Measurements from ENCODE around the gene SLCO3A1. TPM values are rescaled to one million over a fixed set of nuclear protein-coding genes. Genes with fewer than 3 reads are reported as not detected.
A peak's percentile ranks its signal among the peaks of the same experiment; 100 is the strongest.

The SLCO3A1 gene
- total RNA-seq (2021) (6.8 to 9.8 TPM (median 9.1 TPM) in 3 replicates), Bru-seq, nascent RNA (percentile 50 among the genes with signal in this experiment)
- long read RNA-seq, experiment 1, full-length matches to known transcripts, result 35 of 45 reads
- long read RNA-seq, experiment 1, partial matches to known transcripts, result 3 of 45 reads
- long read RNA-seq, experiment 1, other reads (novel, unspliced or antisense), result 7 of 45 reads
- long read RNA-seq, experiment 2, full-length matches to known transcripts, result 5 of 7 reads
- long read RNA-seq, experiment 2, partial matches to known transcripts, result 0 of 7 reads
- long read RNA-seq, experiment 2, other reads (novel, unspliced or antisense), result 2 of 7 reads
- long read RNA-seq, experiment 3, result 0 reads

- Mint-ChIP-seq H3K27ac (no peak within 1 kb of the TSS), H3K36me3 (no peaks in the 10 kb centered on the region), H3K27me3 (ENCODE audit: low read depth) (peaks cover 24% of the 10 kb centered on the region), H3K9me3 (peaks cover 3% of the 10 kb centered on the region), H3K4me1 (peaks cover 40% of the 10 kb centered on the region), H3K4me3 (peak within 1 kb of the TSS; percentile 71)
- ChIA-PET CTCF (interaction anchor here (0.6 to 5.4 kb wide), 23 partner anchors 8 to 551 kb away, joined by 3 to 52 read pairs (median 4); no protein-coding TSS in a partner anchor), POLR2A (interaction anchor here (0.6 to 1.5 kb wide), 3 partner anchors 14 to 1896 kb away, joined by 3 to 9 read pairs (median 3); no protein-coding TSS in a partner anchor)
- peak; percentile 35 for ATAC-seq
- DNase-seq (ENCODE audit: low spot score), result peak; percentile 69
- TF ChIP-seq EMX1 (CRISPR knock-in tag; IDR thresholded peaks at IDR 0.05) (no peak), FOXK1 (CRISPR knock-in tag; IDR thresholded peaks at IDR 0.05) (no peak), ATF1 (CRISPR knock-in tag; IDR thresholded peaks at IDR 0.05) (no peak), AFF4 (CRISPR knock-in tag; IDR thresholded peaks at IDR 0.05; ENCODE audit: borderline replicate concordance) (no peak), ZNF671 (CRISPR knock-in tag; IDR thresholded peaks at IDR 0.05) (no peak), ZBTB43 (CRISPR knock-in tag; IDR thresholded peaks at IDR 0.05) (no peak), ZNF416 (CRISPR knock-in tag; IDR thresholded peaks at IDR 0.05) (no peak), CBFB (CRISPR knock-in tag; IDR thresholded peaks at IDR 0.05; ENCODE audit: low read depth) (no peak), SMAD3 (CRISPR knock-in tag; IDR thresholded peaks at IDR 0.05; ENCODE audit: borderline replicate concordance) (no peak), SOX15 (CRISPR knock-in tag; IDR thresholded peaks at IDR 0.05) (no peak), CREB1 (CRISPR knock-in tag; IDR thresholded peaks at IDR 0.05) (no peak), ETV6 (CRISPR knock-in tag; IDR thresholded peaks at IDR 0.05) (no peak), USF1 (CRISPR knock-in tag; IDR thresholded peaks at IDR 0.05) (no peak)
Measured at GRCh38 chr15:91853511-91853947, at the start of gene SLCO3A1. Gene SLCO3A1, plus strand, starts transcription at chr15:91853708.

GRCh38 chr15:91807122-91807521, 46.4 kb upstream of the SLCO3A1 start:
- ATAC-seq (no peak), DNase-seq (ENCODE audit: low spot score) (no peak)
- H3K9me3 Mint-ChIP-seq, result peaks cover 6% of the 10 kb centered on the region; the same call in 1 of the 2 replicates
- no peak overlapping the region for H3K4me3 Mint-ChIP-seq
- no peaks in the 10 kb centered on the region; the same call in 1 of the 2 replicates for H3K36me3 Mint-ChIP-seq
- TF ChIP-seq RORB (CRISPR knock-in tag; IDR thresholded peaks at IDR 0.05) (peak; percentile 58; the same call in 1 of the 2 replicates), MAX (CRISPR knock-in tag; IDR thresholded peaks at IDR 0.05) (no peak)
- no peaks in the 10 kb centered on the region for H3K4me1 Mint-ChIP-seq
- ChIA-PET CTCF (no interaction called here), POLR2A (no interaction called here)
- H3K27ac Mint-ChIP-seq, result no peak overlapping the region
- no peaks in the 10 kb centered on the region for H3K27me3 Mint-ChIP-seq (ENCODE audit: low read depth)

GRCh38 chr15:91813924-91814323, 39.6 kb upstream of the SLCO3A1 start:
- Mint-ChIP-seq H3K27ac (no peak overlapping the region), H3K9me3 (peaks cover 51% of the 10 kb centered on the region), H3K4me3 (no peak overlapping the region), H3K4me1 (no peaks in the 10 kb centered on the region), H3K36me3 (peaks cover 17% of the 10 kb centered on the region), H3K27me3 (ENCODE audit: low read depth) (no peaks in the 10 kb centered on the region; the same call in 1 of the 2 replicates)
- POLR2A ChIA-PET, result no interaction called here
- ATAC-seq (no peak), DNase-seq (ENCODE audit: low spot score) (no peak)
- CTCF ChIA-PET, result no interaction called here
- TF ChIP-seq FOXJ3 (CRISPR knock-in tag; IDR thresholded peaks at IDR 0.05; ENCODE audit: borderline replicate concordance), result no peak
- TF ChIP-seq ZNF263 (CRISPR knock-in tag; IDR thresholded peaks at IDR 0.05; ENCODE audit: low read depth), result no peak
- no peak for TF ChIP-seq CREM (CRISPR knock-in tag; IDR thresholded peaks at IDR 0.05)
- no peak for TF ChIP-seq ZBTB43 (CRISPR knock-in tag; IDR thresholded peaks at IDR 0.05)
- no peak for TF ChIP-seq SMAD3 (CRISPR knock-in tag; IDR thresholded peaks at IDR 0.05; ENCODE audit: borderline replicate concordance)
- TF ChIP-seq TCF7 (CRISPR knock-in tag; IDR thresholded peaks at IDR 0.05; ENCODE audit: low read depth), result no peak
- no peak for TF ChIP-seq ZMAT4 (CRISPR knock-in tag; IDR thresholded peaks at IDR 0.05)
- no peak for TF ChIP-seq GABPB1 (CRISPR knock-in tag; IDR thresholded peaks at IDR 0.05)
- no peak for TF ChIP-seq ZNF671 (CRISPR knock-in tag; IDR thresholded peaks at IDR 0.05)
- no peak for TF ChIP-seq ATF1 (CRISPR knock-in tag; IDR thresholded peaks at IDR 0.05)
- no peak for TF ChIP-seq MYBL2 (CRISPR knock-in tag; IDR thresholded peaks at IDR 0.05)
- no peak for TF ChIP-seq SOX15 (CRISPR knock-in tag; IDR thresholded peaks at IDR 0.05)
- TF ChIP-seq FOXP1 (CRISPR knock-in tag; IDR thresholded peaks at IDR 0.05; ENCODE audit: borderline replicate concordance), result no peak
- no peak for TF ChIP-seq USF1 (CRISPR knock-in tag; IDR thresholded peaks at IDR 0.05)
